GM21619 (cell line): ENCODE results near the gene DUSP1.

ENCODE experiments used
- ATAC-seq: cut with Tn5 transposase; IDR thresholded peaks from one replicate; pipeline ENCODE4 v1.9.1; 2021; ENCODE audit not compliant: unreplicated experiment

Gene DUSP1

GRCh38 chr5:172765766-172766286, 5.2 kb downstream of the DUSP1 start:
- ATAC-seq: no peak

GRCh38 chr5:172764861-172765765, 5.9 kb downstream of the DUSP1 start:
- peak; percentile 86 for ATAC-seq

- no peak for ATAC-seq
These were observed 7.9 kb downstream of the DUSP1 start for GRCh38 chr5:172763120-172763464.

GRCh38 chr5:172762214-172763119, 8.5 kb downstream of the DUSP1 start:
- no peak for ATAC-seq

- ATAC-seq: no peak
These were observed 10.0 kb downstream of the DUSP1 start for GRCh38 chr5:172760959-172761358.

- no peak for ATAC-seq
These were observed 10.9 kb downstream of the DUSP1 start for GRCh38 chr5:172760136-172760535.

GRCh38 chr5:172758834-172759149, 12.2 kb downstream of the DUSP1 start:
- no peak for ATAC-seq

- ATAC-seq: no peak
These were observed 12.7 kb downstream of the DUSP1 start for GRCh38 chr5:172758077-172758833.

GRCh38 chr5:172757394-172758010, 13.5 kb downstream of the DUSP1 start:
- ATAC-seq: no peak

- no peak for ATAC-seq
These were observed 14.1 kb downstream of the DUSP1 start for GRCh38 chr5:172756764-172757393.

- no peak for ATAC-seq
These were observed 16.2 kb downstream of the DUSP1 start for GRCh38 chr5:172754596-172755356.

- ATAC-seq: no peak
These were observed 17.9 kb downstream of the DUSP1 start for GRCh38 chr5:172753101-172753500.

- ATAC-seq: no peak
These were observed 19.1 kb downstream of the DUSP1 start for GRCh38 chr5:172751761-172752510.

GRCh38 chr5:172749881-172750633, 20.9 kb downstream of the DUSP1 start:
- ATAC-seq: no peak

GRCh38 chr5:172749076-172749475, 21.9 kb downstream of the DUSP1 start:
- no peak for ATAC-seq

GRCh38 chr5:172748341-172748843, 22.6 kb downstream of the DUSP1 start:
- no peak for ATAC-seq

- no peak for ATAC-seq
These were observed 23.5 kb downstream of the DUSP1 start for GRCh38 chr5:172747471-172747870.

GRCh38 chr5:172746725-172747124, 24.3 kb downstream of the DUSP1 start:
- no peak for ATAC-seq
